ENCODE data around the gene SLC6A8.
"Not testable (repeated sequence)": the region's sequence is repeated elsewhere in the genome, so short reads cannot be mapped to it uniquely, and the experiment has no call there.

DNA sequence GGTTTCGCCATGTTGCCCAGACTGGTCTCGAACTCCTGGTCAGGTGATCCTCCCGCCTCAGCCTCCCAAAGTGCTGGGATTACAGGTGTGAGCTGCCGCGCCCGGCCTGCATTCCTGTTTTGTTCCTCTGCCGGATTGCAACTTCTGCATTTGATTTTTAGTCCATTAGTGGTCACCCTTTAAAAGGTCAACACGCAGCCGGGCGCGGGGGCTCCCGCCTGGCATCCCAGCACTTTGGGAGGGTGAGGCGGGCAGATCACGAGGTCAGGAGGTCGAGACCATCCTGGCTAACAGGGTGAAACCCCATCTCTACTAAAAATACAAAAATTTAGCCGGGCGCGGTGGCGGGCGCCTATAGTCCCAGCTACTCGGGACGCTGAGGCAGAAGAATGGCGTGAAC lies 42.4 kb downstream of the SLC6A8 start:
- TF ChIP-seq, protein P1, sequence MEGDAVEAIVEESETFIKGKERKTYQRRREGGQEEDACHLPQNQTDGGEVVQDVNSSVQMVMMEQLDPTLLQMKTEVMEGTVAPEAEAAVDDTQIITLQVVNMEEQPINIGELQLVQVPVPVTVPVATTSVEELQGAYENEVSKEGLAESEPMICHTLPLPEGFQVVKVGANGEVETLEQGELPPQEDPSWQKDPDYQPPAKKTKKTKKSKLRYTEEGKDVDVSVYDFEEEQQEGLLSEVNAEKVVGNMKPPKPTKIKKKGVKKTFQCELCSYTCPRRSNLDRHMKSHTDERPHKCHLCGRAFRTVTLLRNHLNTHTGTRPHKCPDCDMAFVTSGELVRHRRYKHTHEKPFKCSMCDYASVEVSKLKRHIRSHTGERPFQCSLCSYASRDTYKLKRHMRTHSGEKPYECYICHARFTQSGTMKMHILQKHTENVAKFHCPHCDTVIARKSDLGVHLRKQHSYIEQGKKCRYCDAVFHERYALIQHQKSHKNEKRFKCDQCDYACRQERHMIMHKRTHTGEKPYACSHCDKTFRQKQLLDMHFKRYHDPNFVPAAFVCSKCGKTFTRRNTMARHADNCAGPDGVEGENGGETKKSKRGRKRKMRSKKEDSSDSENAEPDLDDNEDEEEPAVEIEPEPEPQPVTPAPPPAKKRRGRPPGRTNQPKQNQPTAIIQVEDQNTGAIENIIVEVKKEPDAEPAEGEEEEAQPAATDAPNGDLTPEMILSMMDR (IDR thresholded peaks at IDR 0.05; ENCODE audit: insufficient read depth, low read depth, low read length) = not testable (repeated sequence)
- TF ChIP-seq EZH2 (IDR thresholded peaks at IDR 0.05; ENCODE audit: insufficient read depth, low read length) = not testable (repeated sequence)
